IPS-NIHi7 (cell line): ENCODE measurements around the gene CST8.
"Not testable (repeated sequence)": the region's sequence is repeated elsewhere in the genome, so short reads cannot be mapped to it uniquely, and the experiment has no call there.

Experiments
- DNase-seq: peaks from one replicate; pipeline ENCODE4 v3.0.0; 2012; ENCODE audit warnings: mixed read lengths; ENCODE audit errors: extremely low spot score

Gene CST8, protein sequence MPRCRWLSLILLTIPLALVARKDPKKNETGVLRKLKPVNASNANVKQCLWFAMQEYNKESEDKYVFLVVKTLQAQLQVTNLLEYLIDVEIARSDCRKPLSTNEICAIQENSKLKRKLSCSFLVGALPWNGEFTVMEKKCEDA

DNA sequence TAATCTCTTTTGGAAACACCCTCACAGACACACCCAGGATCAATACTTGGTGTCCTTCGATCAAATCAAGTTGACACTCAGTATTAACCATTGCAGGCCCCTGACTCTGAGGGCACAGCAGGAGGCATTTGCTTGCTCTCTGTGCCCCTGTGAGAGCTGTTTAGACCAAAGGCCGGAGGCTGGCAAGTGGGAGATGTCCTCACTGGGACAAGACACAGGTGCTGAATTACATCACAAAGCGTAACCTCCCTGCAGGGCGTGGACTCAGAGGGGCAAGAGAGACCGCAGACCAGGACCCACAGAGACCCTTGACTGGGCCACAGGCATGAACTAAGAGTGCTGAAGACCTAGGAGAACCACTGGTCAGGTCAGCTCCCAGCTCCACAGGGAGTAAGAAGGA lies at the start of gene CST8:
CST8 (plus strand) TSS at position 301 of the 400 bp plus-strand sequence. CDS start 551 bp downstream, outside the sequence.
- no peak for DNase-seq

DNA sequence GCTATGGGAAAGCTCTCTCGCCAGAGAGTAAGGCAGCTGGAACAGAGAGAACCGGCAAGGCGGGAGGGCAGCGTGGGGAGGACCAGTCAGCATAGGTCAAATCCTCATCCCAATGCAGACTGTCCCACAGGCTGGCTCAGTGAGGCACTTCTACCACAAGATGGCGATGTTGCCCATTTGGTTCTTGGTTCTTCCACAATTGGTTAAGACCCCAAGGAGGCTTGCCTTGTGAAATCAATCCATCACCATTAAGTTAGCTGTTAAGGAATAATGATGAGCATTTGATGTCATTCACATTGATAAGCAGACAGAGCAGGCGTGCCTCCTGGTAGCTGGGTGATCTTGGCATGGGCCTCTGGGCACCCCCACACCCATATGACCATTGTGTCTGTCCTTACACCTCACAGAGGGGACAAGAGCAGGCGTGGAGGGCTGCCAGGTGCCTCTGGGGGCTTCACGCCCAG lies 49.0 kb upstream of the CST8 start:
- peak; percentile 95 for DNase-seq

DNA sequence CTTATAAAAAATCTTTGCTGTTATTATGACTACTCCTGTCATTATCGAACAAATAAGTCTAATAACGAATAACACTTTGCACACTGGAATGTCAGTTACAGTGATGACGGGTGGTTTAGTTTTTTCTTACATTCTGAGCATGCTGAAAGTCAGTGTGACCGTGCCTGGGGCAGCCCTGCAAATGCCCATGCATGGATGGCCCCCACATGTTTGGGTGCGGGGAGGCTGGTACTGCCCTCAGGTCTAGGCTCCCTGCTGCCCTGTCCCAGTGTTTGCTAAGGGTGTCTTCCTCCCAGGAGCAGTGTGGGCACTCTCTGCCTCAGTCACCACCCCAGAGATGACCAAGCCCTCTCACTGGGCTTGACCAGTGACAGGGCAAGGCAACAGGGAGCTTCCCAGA lies 48.5 kb upstream of the CST8 start:
- no peak for DNase-seq

DNA sequence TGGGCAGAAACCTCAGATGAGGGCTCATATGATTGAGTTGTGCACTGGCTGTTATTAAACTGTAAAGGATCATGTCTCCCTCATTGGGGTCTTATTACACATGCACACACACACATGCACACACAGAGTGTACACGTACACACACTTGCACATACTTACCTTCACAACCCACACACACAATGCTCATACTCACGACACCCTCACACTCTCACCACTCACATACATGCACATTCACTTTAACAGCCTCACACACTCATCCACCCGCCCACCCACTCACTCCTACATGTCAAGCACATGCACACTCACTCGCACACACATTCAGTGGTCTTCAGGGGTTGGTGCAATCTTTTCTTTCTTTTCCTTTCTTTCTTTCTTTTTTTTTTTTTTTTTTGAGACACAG lies 46.1 kb upstream of the CST8 start:
- no peak for DNase-seq

DNA sequence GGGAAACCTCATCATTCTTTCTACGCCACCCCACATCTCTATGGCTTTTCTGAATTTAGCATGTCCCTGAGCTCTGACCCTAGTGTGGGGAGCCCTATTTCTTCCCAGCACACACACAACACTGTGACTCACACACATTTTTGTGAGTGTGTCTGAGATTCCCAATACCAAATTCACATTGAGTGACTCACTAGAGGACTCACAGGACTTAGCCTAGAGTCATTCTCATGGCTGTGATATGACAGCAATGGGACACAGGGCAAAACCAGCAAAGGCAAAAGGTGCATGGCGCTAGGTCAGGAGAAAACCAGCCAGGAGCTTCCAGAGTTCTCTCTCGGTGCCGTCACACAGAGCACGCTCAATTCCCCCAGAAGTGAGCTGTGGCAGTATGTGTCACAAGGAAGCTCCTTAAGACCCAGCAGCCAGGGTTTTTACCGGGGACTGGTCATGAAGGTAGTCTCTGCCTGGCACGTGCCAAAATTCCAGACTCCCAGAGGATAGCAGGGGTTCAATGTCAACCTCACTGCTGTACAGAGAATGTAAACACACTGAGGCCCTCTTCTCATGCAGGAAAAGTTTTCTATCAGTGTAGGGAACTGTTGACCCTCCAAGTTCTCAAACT lies 45.2 kb upstream of the CST8 start:
- DNase-seq: no peak

DNA sequence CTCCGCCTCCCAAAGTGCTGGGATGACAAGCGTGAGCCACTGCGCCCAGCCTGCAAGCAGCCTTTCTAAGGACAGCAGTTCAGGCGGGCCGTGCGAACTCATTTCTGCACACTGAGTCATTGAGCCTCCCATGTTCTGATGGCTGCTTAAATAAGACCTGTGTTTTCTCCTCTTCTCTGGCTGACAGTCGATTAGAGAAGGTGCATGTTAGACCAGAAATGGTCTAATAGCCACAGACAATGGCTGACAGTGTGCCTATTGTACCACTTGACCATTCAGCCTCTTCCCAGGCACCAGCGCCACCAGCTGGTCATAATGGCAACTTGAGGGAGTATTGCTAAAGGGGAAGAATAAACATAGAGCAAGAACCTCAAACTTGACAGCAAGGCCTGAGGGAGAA lies 44.4 kb upstream of the CST8 start:
- peak; percentile 78 for DNase-seq

DNA sequence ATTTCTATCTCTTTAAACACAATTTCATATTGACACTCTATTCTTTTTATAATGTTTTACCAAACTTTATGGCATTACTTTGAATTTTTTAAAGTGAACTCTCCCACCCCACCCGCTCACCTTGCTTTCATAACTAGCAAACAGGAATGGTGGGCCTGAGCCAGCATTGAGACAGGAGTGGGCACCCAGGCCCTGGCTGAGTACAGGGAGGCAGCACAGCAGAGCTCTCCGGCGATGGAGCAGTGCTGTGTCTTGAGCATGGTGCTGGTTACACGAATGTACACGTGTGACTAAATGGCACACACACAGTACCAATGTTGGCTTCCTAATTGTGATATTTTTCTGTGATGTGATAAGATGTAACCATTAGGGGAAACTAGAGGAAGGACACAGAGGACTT lies 42.8 kb upstream of the CST8 start:
- DNase-seq: no peak

DNA sequence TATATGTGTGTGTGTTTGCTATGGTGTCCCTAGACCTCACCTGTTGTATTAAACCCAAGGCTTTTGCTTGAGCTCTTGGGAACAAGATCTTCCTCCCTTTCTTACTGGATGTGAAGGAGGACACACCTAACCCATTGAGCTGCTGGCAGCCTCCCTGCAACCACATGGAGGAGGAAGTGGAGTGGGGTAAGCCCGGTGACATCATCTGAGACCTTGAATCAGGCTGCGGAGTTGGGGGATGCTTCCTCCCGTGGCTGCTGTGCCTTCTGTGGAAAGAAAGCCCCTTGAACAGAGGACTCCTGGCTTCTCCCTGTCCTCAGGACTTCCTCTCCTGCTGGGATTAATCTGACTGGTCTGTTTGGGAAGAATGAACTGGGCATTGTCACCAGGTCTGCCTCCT lies 41.5 kb upstream of the CST8 start:
- DNase-seq: no peak

DNA sequence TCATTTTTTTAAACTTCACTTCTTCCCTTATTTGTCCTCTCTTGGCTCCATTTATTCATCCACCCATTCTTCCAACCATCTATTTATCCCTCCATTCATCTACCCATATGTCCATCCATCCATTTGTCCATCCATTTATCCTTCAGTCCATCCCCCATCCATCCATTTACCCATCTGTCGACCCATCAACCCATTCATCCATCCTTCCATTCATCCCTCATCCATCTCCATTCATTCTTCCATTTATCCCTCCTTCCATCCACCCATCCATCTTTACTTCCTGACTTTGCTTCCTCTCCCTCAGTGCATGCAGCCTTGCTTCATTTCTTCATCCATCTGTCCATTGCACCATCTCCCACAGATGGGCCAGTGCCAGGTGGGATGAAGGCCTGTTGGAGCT lies 40.0 kb upstream of the CST8 start:
- DNase-seq: no peak

DNA sequence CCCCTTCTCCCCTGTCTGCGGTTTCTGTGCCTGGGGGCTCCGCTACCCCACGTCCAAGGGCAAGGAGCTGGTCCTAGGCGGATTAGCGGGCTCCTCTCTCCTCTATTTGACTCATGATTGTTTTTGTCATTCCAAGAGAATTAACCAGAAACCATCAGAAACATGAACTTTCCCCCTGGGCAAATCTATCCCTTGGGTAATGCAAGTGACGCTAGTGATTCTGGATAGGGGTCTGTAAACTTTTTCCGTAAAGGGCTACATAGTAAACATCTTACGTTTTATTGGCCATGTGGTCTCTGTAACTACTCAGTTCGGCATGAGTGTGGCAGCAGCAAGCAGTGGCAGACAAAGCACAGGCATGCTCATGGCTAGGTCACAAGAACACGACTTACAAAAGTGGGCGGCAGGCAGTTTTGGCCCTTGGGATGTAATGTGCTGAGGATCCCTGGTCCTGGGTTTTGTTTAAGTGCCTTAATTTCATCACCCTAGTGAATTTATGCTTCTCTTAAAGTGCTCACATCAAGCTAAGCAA lies 38.9 kb upstream of the CST8 start:
- DNase-seq: no peak

DNA sequence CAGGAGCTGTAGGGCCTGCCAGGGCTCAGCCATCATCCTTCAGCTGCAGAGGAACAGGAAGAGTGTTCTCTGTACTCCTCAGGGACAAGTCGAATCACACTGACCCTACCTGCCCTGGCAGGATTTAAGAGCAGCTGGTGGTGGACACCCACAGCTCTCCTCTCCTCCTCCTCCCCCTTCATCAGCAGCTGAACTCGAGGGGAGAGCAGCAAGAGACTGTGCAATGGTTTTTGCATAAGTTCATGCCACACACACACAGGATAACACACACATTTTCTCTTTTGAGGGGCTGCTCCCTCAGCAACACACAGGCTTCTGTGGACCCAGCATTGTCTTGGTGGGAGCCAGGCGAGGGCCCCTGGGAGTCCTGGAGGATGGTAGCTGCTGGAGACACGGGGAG lies 38.1 kb upstream of the CST8 start, which contains the start of gene CST11:
CST11 (minus strand) TSS at position 101 of the 400 bp plus-strand sequence; CDS start at position 36, 65 bp downstream.
- no peak for DNase-seq

DNA sequence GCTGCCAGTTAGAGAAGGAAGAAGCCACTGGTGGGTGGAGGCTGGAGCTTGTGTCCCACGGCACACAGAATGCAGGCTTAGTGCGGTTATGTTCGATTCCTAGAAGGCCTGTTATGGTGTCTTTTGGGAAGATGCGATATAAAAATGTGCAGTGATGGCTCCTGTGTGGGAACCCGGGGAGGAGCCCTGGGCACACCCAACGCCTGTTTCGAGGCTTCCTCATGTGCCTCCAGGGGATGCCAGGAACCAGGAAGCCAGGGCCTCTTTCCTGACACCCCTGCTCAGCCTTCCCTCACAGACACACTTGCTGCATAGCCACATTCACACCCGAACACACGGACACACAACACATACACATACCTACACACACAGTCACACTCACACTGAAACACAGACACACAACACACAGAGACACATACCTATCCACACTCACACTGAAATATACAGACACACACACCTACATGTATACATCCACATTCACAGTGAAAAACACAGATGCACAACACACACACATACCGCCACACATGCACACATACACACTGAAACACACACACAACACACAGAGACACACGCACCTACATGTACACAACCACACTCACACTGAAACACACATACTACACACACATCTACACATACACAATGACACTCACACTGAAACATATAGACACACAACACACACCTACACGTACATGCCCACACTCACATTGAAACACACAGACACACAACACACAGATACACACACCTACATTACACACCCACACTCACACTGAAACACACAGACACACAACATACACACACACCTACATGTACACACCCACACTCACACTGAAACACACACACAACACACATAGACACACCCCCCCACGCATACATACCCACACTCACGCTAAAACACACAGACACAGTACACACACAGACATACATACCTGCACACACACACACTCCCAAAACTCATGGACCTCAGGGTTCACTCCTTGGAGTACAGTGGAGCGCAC lies 37.1 kb upstream of the CST8 start:
- DNase-seq: no peak

DNA sequence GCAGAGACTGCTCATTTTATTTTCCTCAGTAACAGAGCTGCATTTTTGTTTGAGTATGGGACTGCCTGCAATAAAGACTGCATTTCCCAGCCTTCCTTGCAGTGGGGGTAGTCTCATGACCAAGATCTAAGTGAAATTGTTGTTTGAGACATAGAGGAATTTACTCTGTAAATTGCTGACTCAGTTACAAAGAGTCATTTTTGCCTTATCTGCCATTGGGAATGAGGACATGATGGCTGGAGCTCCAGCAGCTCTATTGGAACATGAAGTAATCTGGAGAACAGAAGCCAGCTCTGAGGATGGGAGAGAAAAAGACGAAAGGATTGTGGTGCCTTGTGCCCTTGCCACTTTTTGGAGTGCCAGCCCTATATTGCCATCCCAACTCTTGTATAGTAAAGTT lies 36.1 kb upstream of the CST8 start:
- DNase-seq: no peak

DNA sequence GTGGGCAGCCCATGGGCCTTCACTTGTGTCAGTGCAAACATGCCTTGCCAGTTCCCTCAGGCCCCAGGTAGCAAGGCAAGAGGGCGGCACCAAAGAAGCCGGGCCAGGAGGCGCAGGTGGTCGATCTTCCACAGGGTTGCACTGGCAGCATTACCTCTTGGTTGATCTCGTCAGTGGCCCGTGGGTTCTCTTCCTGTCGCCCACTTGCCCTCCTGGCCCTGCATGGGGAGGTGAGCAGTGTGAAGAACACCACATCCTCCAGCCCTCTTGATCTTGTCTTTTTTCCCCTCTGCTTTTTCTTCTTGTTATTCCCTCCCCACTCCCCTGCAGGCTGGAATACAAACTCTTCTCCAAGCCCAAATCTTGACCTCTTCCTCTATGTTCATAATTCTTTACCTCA lies 35.3 kb upstream of the CST8 start:
- DNase-seq: no peak

DNA sequence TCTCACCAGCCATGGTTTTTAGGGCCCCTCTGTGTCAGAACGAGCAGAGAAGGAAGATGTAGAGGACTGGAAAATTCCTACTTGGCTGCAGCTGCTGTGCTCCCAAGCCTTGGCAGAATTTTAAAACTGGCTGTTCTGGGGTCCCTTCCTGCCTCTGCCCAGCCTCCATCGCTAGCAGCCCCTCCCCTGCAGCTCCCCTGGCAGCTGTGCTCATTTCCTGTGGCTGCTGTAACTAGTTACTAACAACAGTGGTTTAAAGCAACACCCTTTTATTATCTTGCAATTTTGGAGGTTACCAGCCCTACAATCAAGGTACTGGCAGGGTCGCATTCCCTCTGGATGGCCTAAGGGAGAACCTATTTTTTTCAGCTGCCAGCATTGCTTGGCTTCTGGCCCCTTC lies 34.5 kb upstream of the CST8 start:
- no peak for DNase-seq

DNA sequence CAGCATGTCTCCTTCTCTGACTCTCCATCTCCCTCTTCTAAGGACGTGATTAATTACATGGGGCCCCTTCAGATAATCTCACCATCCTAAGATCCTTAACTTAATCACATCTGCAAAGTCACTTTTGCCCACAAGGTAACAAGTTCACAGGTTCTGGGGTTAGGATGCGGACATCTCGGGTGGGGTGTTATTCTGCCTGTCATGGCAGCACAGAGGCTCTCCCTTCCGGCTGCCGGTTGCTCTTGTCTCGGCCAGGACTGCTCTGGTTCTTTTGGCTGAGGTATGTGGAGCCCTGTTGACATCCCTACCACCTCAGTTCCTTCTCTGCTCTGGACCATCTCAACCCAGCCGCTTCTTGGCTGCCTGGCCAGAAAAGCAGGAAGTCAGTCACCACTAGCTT lies 34.0 kb upstream of the CST8 start:
- no peak for DNase-seq

DNA sequence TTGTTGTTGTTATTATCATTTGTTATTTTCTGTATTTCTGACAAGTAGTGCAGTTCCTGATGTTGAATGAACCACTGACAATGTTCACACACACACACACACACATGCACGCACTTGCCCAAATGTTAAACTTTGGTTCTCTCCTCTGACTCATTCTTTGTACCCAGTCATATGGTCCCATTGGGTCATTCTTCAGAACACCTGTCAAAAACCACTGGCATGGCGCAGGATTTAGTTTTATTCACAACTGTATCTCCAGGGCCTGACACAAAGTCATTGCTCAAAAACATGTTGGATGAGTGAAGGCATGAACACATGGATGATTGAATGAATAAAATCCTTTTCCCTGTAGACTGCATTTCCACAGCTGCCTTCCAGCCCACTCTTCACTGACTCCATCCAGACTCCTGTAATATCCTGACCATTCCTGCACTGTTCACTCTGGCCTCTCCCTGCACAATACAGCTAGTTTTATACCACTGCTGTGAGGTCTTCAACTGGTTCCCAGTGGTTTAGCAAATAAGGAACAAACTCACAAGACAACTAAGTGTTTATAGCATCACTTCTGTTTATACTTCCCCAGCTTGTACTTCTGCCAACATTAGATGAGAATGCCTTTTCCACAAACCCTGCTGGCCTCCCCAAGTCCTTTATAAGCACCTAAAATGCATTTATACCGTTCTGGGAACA lies 31.3 kb upstream of the CST8 start:
- DNase-seq: no peak

DNA sequence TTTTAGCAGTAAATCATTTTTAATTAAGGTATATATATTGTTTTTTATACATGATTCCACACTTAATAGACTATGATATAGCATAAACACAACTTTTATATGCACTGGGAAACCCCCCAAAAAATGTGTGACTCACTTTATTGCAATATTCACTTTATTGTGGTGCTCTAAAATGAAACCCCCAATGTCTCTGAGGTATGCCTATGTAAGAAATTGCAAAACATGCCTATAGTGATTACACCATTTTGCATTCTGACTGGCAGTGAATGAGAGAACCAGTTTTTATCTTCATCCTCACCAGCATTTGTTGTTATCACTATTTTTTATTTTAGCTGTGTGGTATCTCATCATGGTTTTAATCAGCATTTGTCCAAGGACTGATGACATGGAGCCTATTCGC lies 29.7 kb upstream of the CST8 start:
- DNase-seq: no peak

DNA sequence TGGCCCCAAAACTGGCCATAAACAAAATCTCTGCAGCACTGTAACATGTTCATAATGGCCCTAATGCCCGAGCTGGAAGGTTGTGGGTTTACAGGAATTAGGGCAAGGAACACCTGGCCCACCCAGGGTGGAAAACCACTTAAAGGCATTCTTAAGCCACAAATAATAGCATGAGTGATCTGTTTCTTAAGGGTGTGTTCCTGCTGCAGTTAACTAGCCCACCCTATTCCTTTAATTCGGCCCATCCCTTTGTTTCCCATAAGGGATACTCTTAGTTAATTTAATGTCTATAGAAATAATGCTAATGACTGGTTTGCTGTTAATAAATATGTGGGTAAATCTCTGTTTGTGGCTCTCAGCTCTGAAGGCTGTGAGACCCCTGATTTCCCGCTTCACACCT lies 24.0 kb upstream of the CST8 start:
- not testable (repeated sequence) for DNase-seq

DNA sequence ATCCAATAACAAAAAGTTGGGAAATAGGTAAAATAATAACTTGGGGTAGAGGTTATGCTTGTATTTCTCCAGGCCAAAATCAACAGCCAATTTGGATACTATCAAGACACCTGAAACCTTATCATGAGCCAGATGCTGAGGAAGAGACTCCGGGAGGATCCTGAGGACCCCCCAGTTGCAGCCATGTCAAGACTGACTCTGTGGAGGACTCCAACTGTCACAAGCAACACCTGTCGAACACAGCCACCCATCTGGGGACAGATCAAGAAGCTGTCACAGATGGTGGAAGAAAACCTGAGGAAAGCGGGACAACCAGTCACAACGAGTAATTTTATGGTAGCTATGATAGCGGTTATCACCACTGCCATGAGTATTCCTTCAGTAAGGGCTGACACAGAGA lies 18.6 kb upstream of the CST8 start:
- not testable (repeated sequence) for DNase-seq

DNA sequence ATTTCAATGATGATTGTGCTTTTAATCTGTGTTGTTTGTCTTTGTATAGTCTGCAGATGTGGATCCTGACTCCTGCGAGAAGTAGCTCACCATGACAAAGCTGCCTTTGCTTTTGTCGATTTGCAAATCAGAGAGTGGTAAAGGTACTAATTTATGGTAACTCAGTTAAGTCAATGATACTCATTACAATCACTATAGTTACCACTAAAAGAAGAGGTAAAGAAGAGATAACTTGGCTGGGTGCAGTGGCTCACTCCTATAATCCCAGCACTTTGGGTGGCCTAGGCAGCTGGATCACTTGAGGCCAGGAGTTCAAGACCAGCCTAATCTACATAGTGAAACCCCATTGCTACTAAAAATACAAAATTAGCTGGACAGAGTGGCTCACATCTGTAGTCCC lies 17.6 kb upstream of the CST8 start:
- DNase-seq: not testable (repeated sequence)

DNA sequence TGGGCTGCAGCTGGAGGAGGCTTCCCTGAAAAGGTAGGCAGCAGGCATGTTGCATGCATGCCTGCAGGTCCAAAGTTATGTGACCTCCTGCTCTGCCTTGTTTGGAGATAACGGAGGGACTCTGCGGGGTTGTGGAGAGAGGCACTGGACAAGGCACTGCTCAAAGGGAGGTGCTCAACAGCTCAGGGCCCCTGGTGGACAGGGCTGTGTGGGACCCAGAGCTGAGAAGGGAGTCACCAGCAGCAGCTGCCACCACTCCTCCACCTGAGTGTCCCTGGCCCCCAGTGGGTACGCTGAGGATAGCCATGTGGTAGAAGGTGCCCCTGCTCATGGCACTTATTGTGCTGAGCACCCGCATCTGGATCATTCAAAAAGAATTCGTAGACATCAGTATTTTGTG lies 15.5 kb upstream of the CST8 start:
- DNase-seq: no peak
